IMR-90 (cell line): ENCODE data around the gene GPR180. TPM values are rescaled to one million over a fixed set of nuclear protein-coding genes. Genes with fewer than 3 reads are reported as not detected.

Source experiments
- ATAC-seq: fragments of 200-7000 bp; cut with Tn5 transposase; 2 replicates; pipeline ENCODE4 v1.9.1; 2020; ENCODE audit warnings: low read depth, mild to moderate bottlenecking, moderate library complexity
- BruUV-seq: library from RNA; stranded (reverse); fragments of 400-500 nt; replicated peaks from 2 replicates; lab custom pipeline; 2021; lab: Mats Ljungman, UMichigan
- CTCF ChIA-PET: fragments of 300-600 bp; formaldehyde crosslinking; extraction: SDS; loops from one replicate; lab custom pipeline; 2021; ENCODE audit warnings: antibody characterized with exemption; lab: Yijun Ruan, JAX
- POLR2A ChIA-PET: fragments of 300-600 bp; sonication (Branson Sonifier 250); formaldehyde crosslinking; loops from one replicate; lab custom pipeline; 2022; ENCODE audit warnings: antibody characterized with exemption; ENCODE audit not compliant: unreplicated experiment; lab: Charles Lee
- DNase-seq: peaks from one replicate; pipeline ENCODE4 v3.0.0; 2013
- H2AFZ ChIP-seq: replicated peaks from 2 replicates; pipeline ENCODE3; 2013; ENCODE audit warnings: low read length, mild to moderate bottlenecking; ENCODE audit not compliant: poor library complexity
- H2AK5ac ChIP-seq: 2 replicates; pipeline ENCODE4 v1.6.1; 2013; ENCODE audit warnings: low read depth, low read length, inconsistent platforms
- H2AK9ac ChIP-seq: replicated peaks from 2 replicates; pipeline ENCODE3; 2013; ENCODE audit warnings: mild to moderate bottlenecking, low read depth, low read length, moderate library complexity; ENCODE audit not compliant: poor library complexity
- H2BK120ac ChIP-seq: 2 replicates; pipeline ENCODE4 v1.6.1; 2013; ENCODE audit warnings: low read depth, low read length, inconsistent platforms
- H2BK15ac ChIP-seq: 3 replicates; pipeline ENCODE4 v1.6.1; 2013; ENCODE audit warnings: low read depth, low read length, inconsistent platforms
- H2BK20ac ChIP-seq: 2 replicates; pipeline ENCODE4 v1.6.1; 2013; ENCODE audit warnings: low read depth, mild to moderate bottlenecking, inconsistent platforms, low read length, moderate library complexity
- H2BK5ac ChIP-seq: 2 replicates; pipeline ENCODE4 v1.6.1; 2013; ENCODE audit warnings: mild to moderate bottlenecking, low read depth, low read length, inconsistent platforms; ENCODE audit not compliant: poor library complexity, severe bottlenecking
- H3K14ac ChIP-seq: replicated peaks from 2 replicates; pipeline ENCODE4 v1.6.1; 2013; ENCODE audit warnings: low read depth, low read length, inconsistent platforms
- H3K18ac ChIP-seq: 2 replicates; pipeline ENCODE4 v1.6.1; 2013; ENCODE audit warnings: low read depth, low read length, control low read depth
- H3K23ac ChIP-seq: 2 replicates; pipeline ENCODE4 v1.6.1; 2013; ENCODE audit warnings: low read depth, low read length, inconsistent platforms
- H3K27ac ChIP-seq: 2 replicates; pipeline ENCODE4 v1.5.1; 2013; ENCODE audit warnings: mild to moderate bottlenecking, control low read depth, low read length; ENCODE audit not compliant: insufficient read depth
- H3K27me3 ChIP-seq: 2 replicates; pipeline ENCODE4 v1.6.1; 2013; ENCODE audit warnings: low read length; ENCODE audit not compliant: control insufficient read depth, insufficient read depth
- H3K36me3 ChIP-seq: 2 replicates; pipeline ENCODE4 v1.6.1; 2013; ENCODE audit warnings: low read length, mixed read lengths; ENCODE audit not compliant: control insufficient read depth, insufficient read depth
- H3K4ac ChIP-seq: 2 replicates; pipeline ENCODE4 v1.6.1; 2013; ENCODE audit warnings: low read depth, low read length, inconsistent platforms
- H3K4me1 ChIP-seq: 2 replicates; pipeline ENCODE4 v1.6.1; 2013; ENCODE audit warnings: low read length, mixed read lengths; ENCODE audit not compliant: control insufficient read depth, insufficient read depth
- H3K4me2 ChIP-seq: 2 replicates; pipeline ENCODE4 v1.6.1; 2013; ENCODE audit warnings: low read depth, mild to moderate bottlenecking, control low read depth, low read length, moderate library complexity
- H3K4me3 ChIP-seq: 2 replicates; pipeline ENCODE4 v1.5.1; 2013; ENCODE audit warnings: low read depth, mild to moderate bottlenecking, control low read depth, low read length, moderate library complexity; ENCODE audit not compliant: insufficient read depth
- H3K56ac ChIP-seq: 2 replicates; pipeline ENCODE4 v1.6.1; 2013; ENCODE audit warnings: low read length, inconsistent platforms; ENCODE audit not compliant: insufficient read depth; ENCODE audit errors: extremely low read depth
- H3K79me1 ChIP-seq, 2 experiments: 2 replicates each; pipeline ENCODE4 v1.6.1; 2013; ENCODE audit warnings: low read length in 2 of 2, inconsistent platforms in 1 of 2, low read depth in 1 of 2
- H3K9ac ChIP-seq: 2 replicates; pipeline ENCODE4 v1.6.1; 2013; ENCODE audit warnings: low read depth, low read length, control low read depth
- H3K9me1 ChIP-seq: 2 replicates; pipeline ENCODE4 v1.6.1; 2013; ENCODE audit warnings: low read length, inconsistent platforms; ENCODE audit not compliant: insufficient read depth
- H3K9me3 ChIP-seq: 2 replicates; pipeline ENCODE4 v1.6.1; 2013; ENCODE audit warnings: low read length; ENCODE audit not compliant: control insufficient read depth, insufficient read depth
- H4K20me1 ChIP-seq: 2 replicates; pipeline ENCODE4 v1.6.1; 2013; ENCODE audit warnings: low read length, inconsistent platforms; ENCODE audit not compliant: insufficient read depth
- H4K5ac ChIP-seq: 2 replicates; pipeline ENCODE4 v1.6.1; 2013; ENCODE audit warnings: mild to moderate bottlenecking, low read depth, low read length, control low read depth
- H4K8ac ChIP-seq, 2 experiments: 2 replicates each; pipeline ENCODE4 v1.6.1; 2013; ENCODE audit warnings: low read depth in 2 of 2, low read length in 2 of 2, control low read depth in 1 of 2, inconsistent platforms in 1 of 2
- H4K91ac ChIP-seq: 2 replicates; pipeline ENCODE4 v1.6.1; 2013; ENCODE audit warnings: low read depth, low read length, inconsistent platforms; ENCODE audit not compliant: insufficient read depth
- BHLHE40 ChIP-seq: fragments of 150-350 bp; IDR thresholded peaks from 2 replicates; pipeline ENCODE4 v1.6.1; 2016; ENCODE audit warnings: mild to moderate bottlenecking, low read depth, low read length
- CEBPB ChIP-seq: IDR thresholded peaks from 2 replicates; pipeline ENCODE4 v1.6.1; 2012; ENCODE audit warnings: low read depth, low read length, improper control_type of control experiment
- CHD1 ChIP-seq: IDR thresholded peaks from 2 replicates; pipeline ENCODE4 v1.6.1; 2012; ENCODE audit warnings: low read depth, low read length, improper control_type of control experiment
- FOS ChIP-seq: fragments of 150-350 bp; IDR thresholded peaks from 2 replicates; pipeline ENCODE4 v1.6.1; 2016; ENCODE audit warnings: low read depth, low read length
- MAFK ChIP-seq: IDR thresholded peaks from 2 replicates; pipeline ENCODE4 v1.6.1; 2012; ENCODE audit warnings: low read depth, low read length, improper control_type of control experiment
- MAZ ChIP-seq: IDR thresholded peaks from 2 replicates; pipeline ENCODE4 v1.6.1; 2012; ENCODE audit warnings: low read depth, mild to moderate bottlenecking, low read length, improper control_type of control experiment, moderate library complexity, borderline replicate concordance
- MXI1 ChIP-seq: IDR thresholded peaks from 2 replicates; pipeline ENCODE4 v1.6.1; 2012; ENCODE audit warnings: low read depth, mild to moderate bottlenecking, low read length, moderate library complexity, borderline replicate concordance
- NFE2L2 ChIP-seq: fragments of 150-350 bp; IDR thresholded peaks from 2 replicates; pipeline ENCODE4 v1.6.1; 2016; ENCODE audit warnings: low read depth, mild to moderate bottlenecking, low read length
- POLR2A ChIP-seq: IDR thresholded peaks from 2 replicates; pipeline ENCODE4 v1.6.1; 2012; ENCODE audit warnings: mild to moderate bottlenecking, low read depth, low read length
- RAD21 ChIP-seq: IDR thresholded peaks from 2 replicates; pipeline ENCODE4 v1.6.1; 2012; ENCODE audit warnings: low read length, improper control_type of control experiment
- RCOR1 ChIP-seq: IDR thresholded peaks from 2 replicates; pipeline ENCODE4 v1.6.1; 2012; ENCODE audit warnings: mild to moderate bottlenecking, low read length, improper control_type of control experiment; ENCODE audit not compliant: insufficient replicate concordance
- RFX5 ChIP-seq: IDR thresholded peaks from 2 replicates; pipeline ENCODE4 v1.8.0; 2012; ENCODE audit warnings: low read depth, mild to moderate bottlenecking, low read length, moderate library complexity
- SMC3 ChIP-seq: fragments of 150-350 bp; IDR thresholded peaks from 2 replicates; pipeline ENCODE4 v1.6.1; 2016; ENCODE audit warnings: low read depth, mild to moderate bottlenecking, antibody characterized with exemption, low read length, moderate library complexity
- WGBS, 2 experiments: methylation state at CpG; one replicate each; pipeline versions ENCODE4 v1.1.5 to v1.1.7; 2013; ENCODE audit warnings: missing lambda C conversion rate in 2 of 2; ENCODE audit not compliant: insufficient read length in 1 of 2; ENCODE audit errors: extremely low coverage in 2 of 2; 5-methylcytosine and 5-hydroxymethylcytosine counted together
- dilution Hi-C: fragments of 300-500 bp; cut with HindIII; formaldehyde crosslinking; loops from one replicate; pipeline ENCODE4 v1.14.3; 2018; ENCODE audit warnings: low sequenced_read_pairs; ENCODE audit not compliant: unreplicated experiment
- in situ Hi-C: fragments of 300-500 bp; cut with MboI; formaldehyde crosslinking; loops from 3 replicates; pipeline ENCODE4 v1.14.3; 2019; ENCODE audit warnings: low sequenced_read_pairs, inconsistent platforms, mixed read lengths
- intact Hi-C: fragments of 100-400 bp; cut with micrococcal nuclease; formaldehyde crosslinking; loops from 2 replicates; pipeline ENCODE4 v1.10.0; 2022
- polyA plus RNA-seq, 3 experiments: library from polyadenylated mRNA; depleted of rRNA; stranded (reverse); fragments of >200 nt; gene quantifications; 2 replicates each; pipeline ENCODE4 v1.2.3, GENCODE V29; 2012; ENCODE audit warnings: low replicate concordance in 1 of 3
- total RNA-seq: library from RNA; depleted of rRNA; stranded (reverse); fragments of >200 nt; gene quantifications from 2 replicates; pipeline ENCODE4 v1.2.3, GENCODE V29; 2012
- TF ChIP-seq, protein P1 (sequence below): fragments of 150-350 bp; IDR thresholded peaks from 2 replicates; pipeline ENCODE4 v1.6.1; 2017; ENCODE audit warnings: mild to moderate bottlenecking, antibody characterized with exemption, low read length, low read depth
- TF ChIP-seq, protein P2 (sequence below): conservative IDR thresholded peaks from 2 replicates; pipeline ENCODE4 v1.5.1; 2012; ENCODE audit warnings: mild to moderate bottlenecking, low read depth, low read length, improper control_type of control experiment
- TF ChIP-seq, protein P3 (sequence below): fragments of 150-350 bp; IDR thresholded peaks from 2 replicates; pipeline ENCODE4 v1.6.1; 2016; ENCODE audit warnings: low read depth, mild to moderate bottlenecking, low read length, moderate library complexity, borderline replicate concordance

GPR180 gene
- total and polyA plus RNA-seq, 2 of the 4 experiments (the other 2 are of a cell fraction) = 2.8 to 10.8 TPM

DNA sequence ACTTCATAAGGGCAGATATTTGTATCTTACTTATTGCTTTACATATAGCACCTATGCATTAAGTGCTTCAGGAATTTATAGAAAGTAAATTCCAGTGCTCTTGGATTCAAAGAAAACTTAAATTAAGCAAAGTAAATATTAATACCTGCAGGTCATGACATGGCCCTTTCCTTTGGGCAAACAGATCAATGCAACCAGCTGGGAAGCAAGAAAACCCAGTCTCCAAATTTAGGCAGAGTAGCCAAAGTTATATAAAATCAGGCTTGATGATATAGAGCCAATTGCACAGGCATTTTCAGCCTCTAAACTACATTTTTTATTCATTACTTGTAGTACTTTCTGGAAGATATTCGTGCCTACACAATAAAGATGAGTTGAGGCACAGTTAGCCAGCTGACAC is 22.6 kb upstream of the GPR180 start:
- Histone ChIP-seq H3K9ac (no peak overlapping the region), H2BK15ac (no peak overlapping the region), H4K20me1 (no peaks in the 10 kb centered on the region), H3K27me3 (no peaks in the 10 kb centered on the region), H2AFZ (no peak overlapping the region), H3K23ac (no peak overlapping the region), H3K4me2 (no peak overlapping the region), H3K4me1 (no peaks in the 10 kb centered on the region), H3K36me3 (peaks cover 20% of the 10 kb centered on the region), H4K5ac (no peak overlapping the region), H3K4me3 (no peak overlapping the region), H3K9me3 (no peaks in the 10 kb centered on the region), H3K27ac (no peak overlapping the region), H3K18ac (no peak overlapping the region), H3K9me1 (no peaks in the 10 kb centered on the region; the same call in 1 of the 2 replicates), H3K56ac (no peak overlapping the region), H4K8ac (no peak overlapping the region), H3K14ac (no peak overlapping the region), H3K4ac (no peak overlapping the region), H2BK120ac (no peak overlapping the region), H2AK9ac (no peak overlapping the region), H2AK5ac (no peak overlapping the region), H2BK20ac (no peak overlapping the region), H2BK5ac (no peak overlapping the region), H3K79me1 (peaks cover 3 to 6% of the 10 kb centered on the region in 2 experiments; a peak in 2 of 4 replicates), H4K91ac (no peak overlapping the region)
- no TSS peak for BruUV-seq
- WGBS, 2 experiments = 40% methylated on average over 1 of the region's 1 CpG; no CpG with 5 or more reads in 1 of the 2 experiments
- intact Hi-C loops (no loop called here), in situ Hi-C loops (no loop called here), dilution Hi-C loops (no loop called here)
- no peak for ATAC-seq
- CTCF ChIA-PET = no interaction called here
- DNase-seq = no peak
- TF ChIP-seq FOS = no peak
- TF ChIP-seq RFX5 = no peak
- no peak for TF ChIP-seq BHLHE40
- no peak for TF ChIP-seq MAZ
- no peak for TF ChIP-seq RCOR1
- TF ChIP-seq MAFK = no peak
- no peak for TF ChIP-seq MXI1
- TF ChIP-seq RAD21 = no peak
- no peak for TF ChIP-seq NFE2L2
- TF ChIP-seq POLR2A = no peak
- no peak for TF ChIP-seq CEBPB
- no peak for TF ChIP-seq CHD1
- TF ChIP-seq, protein P1, sequence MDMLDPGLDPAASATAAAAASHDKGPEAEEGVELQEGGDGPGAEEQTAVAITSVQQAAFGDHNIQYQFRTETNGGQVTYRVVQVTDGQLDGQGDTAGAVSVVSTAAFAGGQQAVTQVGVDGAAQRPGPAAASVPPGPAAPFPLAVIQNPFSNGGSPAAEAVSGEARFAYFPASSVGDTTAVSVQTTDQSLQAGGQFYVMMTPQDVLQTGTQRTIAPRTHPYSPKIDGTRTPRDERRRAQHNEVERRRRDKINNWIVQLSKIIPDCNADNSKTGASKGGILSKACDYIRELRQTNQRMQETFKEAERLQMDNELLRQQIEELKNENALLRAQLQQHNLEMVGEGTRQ = no peak
- TF ChIP-seq, protein P2, sequence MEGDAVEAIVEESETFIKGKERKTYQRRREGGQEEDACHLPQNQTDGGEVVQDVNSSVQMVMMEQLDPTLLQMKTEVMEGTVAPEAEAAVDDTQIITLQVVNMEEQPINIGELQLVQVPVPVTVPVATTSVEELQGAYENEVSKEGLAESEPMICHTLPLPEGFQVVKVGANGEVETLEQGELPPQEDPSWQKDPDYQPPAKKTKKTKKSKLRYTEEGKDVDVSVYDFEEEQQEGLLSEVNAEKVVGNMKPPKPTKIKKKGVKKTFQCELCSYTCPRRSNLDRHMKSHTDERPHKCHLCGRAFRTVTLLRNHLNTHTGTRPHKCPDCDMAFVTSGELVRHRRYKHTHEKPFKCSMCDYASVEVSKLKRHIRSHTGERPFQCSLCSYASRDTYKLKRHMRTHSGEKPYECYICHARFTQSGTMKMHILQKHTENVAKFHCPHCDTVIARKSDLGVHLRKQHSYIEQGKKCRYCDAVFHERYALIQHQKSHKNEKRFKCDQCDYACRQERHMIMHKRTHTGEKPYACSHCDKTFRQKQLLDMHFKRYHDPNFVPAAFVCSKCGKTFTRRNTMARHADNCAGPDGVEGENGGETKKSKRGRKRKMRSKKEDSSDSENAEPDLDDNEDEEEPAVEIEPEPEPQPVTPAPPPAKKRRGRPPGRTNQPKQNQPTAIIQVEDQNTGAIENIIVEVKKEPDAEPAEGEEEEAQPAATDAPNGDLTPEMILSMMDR = no peak
- TF ChIP-seq SMC3 = no peak
- TF ChIP-seq, protein P3, sequence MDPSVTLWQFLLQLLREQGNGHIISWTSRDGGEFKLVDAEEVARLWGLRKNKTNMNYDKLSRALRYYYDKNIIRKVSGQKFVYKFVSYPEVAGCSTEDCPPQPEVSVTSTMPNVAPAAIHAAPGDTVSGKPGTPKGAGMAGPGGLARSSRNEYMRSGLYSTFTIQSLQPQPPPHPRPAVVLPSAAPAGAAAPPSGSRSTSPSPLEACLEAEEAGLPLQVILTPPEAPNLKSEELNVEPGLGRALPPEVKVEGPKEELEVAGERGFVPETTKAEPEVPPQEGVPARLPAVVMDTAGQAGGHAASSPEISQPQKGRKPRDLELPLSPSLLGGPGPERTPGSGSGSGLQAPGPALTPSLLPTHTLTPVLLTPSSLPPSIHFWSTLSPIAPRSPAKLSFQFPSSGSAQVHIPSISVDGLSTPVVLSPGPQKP = no peak
- POLR2A ChIA-PET = no interaction called here
